Right lung (tissue), 5 donors: Measurements from ENCODE around the gene EIF2B4. TPM values are rescaled to one million over a fixed set of nuclear protein-coding genes. Genes with fewer than 3 reads are reported as not detected.
"Not testable (repeated sequence)": the region's sequence is repeated elsewhere in the genome, so short reads cannot be mapped to it uniquely, and the experiment has no call there.

Source experiments
- DNase-seq, 2 donors: peaks; one replicate each; pipeline ENCODE4 v3.0.0-alpha.2; 2013
- polyA plus RNA-seq, 5 donors: library from polyadenylated mRNA; unstranded; fragments of 120-200 nt; gene quantifications; one replicate each; pipeline versions ENCODE4 v1.2.1 to v1.2.3, GENCODE V29; 2013; ENCODE audit warnings: inconsistent platforms in 1 of 5, low replicate concordance in 1 of 5; ENCODE audit not compliant: insufficient read length in 5 of 5, insufficient read depth in 1 of 5

The EIF2B4 gene
- polyA plus RNA-seq, 5 donors: 50.6 to 61.7 (median 55.9) TPM

GRCh38 chr2:27351802-27352598, 18.1 kb downstream of the EIF2B4 start:
- DNase-seq: no peak

GRCh38 chr2:27350106-27350693, 19.9 kb downstream of the EIF2B4 start:
- no peak for DNase-seq

- DNase-seq: no peak
Measured at GRCh38 chr2:27347641-27348040, 22.5 kb downstream of the EIF2B4 start.

GRCh38 chr2:27336173-27336572, 34.0 kb downstream of the EIF2B4 start:
- no peak for DNase-seq

GRCh38 chr2:27335311-27335710, 34.8 kb downstream of the EIF2B4 start:
- DNase-seq: no peak

- no peak for DNase-seq
Measured at GRCh38 chr2:27324720-27325119, 45.4 kb downstream of the EIF2B4 start.

GRCh38 chr2:27323596-27324285, 46.4 kb downstream of the EIF2B4 start:
- no peak for DNase-seq

- peak; percentile 88 to 91 for DNase-seq
Measured at GRCh38 chr2:27322766-27323595, 47.2 kb downstream of the EIF2B4 start, which contains the start of gene MPV17. Gene MPV17, minus strand, starts transcription at chr2:27323097. Its CDS starts 580 bp downstream, at chr2:27322517.

- no peak for DNase-seq
Measured at GRCh38 chr2:27322301-27322765, 47.8 kb downstream of the EIF2B4 start.

GRCh38 chr2:27320958-27321543, 49.1 kb downstream of the EIF2B4 start:
- DNase-seq: no peak

GRCh38 chr2:27319839-27320238, 50.3 kb downstream of the EIF2B4 start:
- DNase-seq: not testable (repeated sequence)

GRCh38 chr2:27316655-27317412, 53.3 kb downstream of the EIF2B4 start:
- peak in 1 of 2 donors; percentile 18 for DNase-seq

- DNase-seq: no peak
Measured at GRCh38 chr2:27315122-27315521, 55.0 kb downstream of the EIF2B4 start.

- DNase-seq: no peak
Measured at GRCh38 chr2:27314709-27315108, 55.4 kb downstream of the EIF2B4 start.

Other genes starting within 250 kb of the EIF2B4 start
- gene ABHD1, start 246.5 kb downstream of the EIF2B4 start, polyA plus RNA-seq: 1 to 10 TPM in 3 of 5 donors, under 1 TPM in 2; 0.61 to 2.2 (median 1.0) TPM
- gene PREB, start 235.7 kb downstream of the EIF2B4 start, polyA plus RNA-seq: 10 to 100 TPM; 32.5 to 43.8 (median 40.0) TPM
- gene PRR30, start 230.9 kb downstream of the EIF2B4 start, polyA plus RNA-seq: not detected
- gene TCF23, start 221.3 kb downstream of the EIF2B4 start, polyA plus RNA-seq: under 1 TPM; 0.06 to 0.15 (median 0.12) TPM
- 100 to 1,000 TPM; 125 to 154 (median 136) TPM for gene ATRAID, start 158.3 kb downstream of the EIF2B4 start, polyA plus RNA-seq
- gene SLC5A6, start 158.1 kb downstream of the EIF2B4 start, polyA plus RNA-seq: 10 to 100 TPM; 24.7 to 38.8 (median 28.7) TPM
- 10 to 100 TPM; 31.5 to 53.7 (median 35.7) TPM for gene CAD, start 153.0 kb downstream of the EIF2B4 start, polyA plus RNA-seq
- gene SLC30A3, start 107.3 kb downstream of the EIF2B4 start, polyA plus RNA-seq: under 1 TPM; 0.24 to 0.61 (median 0.51) TPM
- under 1 TPM in 4 of 5 donors, not detected in 1; 0.14 to 0.53 (median 0.30) TPM for gene DNAJC5G, start 94.9 kb downstream of the EIF2B4 start, polyA plus RNA-seq
- 1 to 10 TPM in 1 of 5 donors, under 1 TPM in 1, not detected in 3; 0.13 to 4.3 TPM for gene TRIM54, start 87.9 kb downstream of the EIF2B4 start, polyA plus RNA-seq
- gene UCN, start 61.9 kb downstream of the EIF2B4 start, polyA plus RNA-seq: 1 to 10 TPM; 1.1 to 3.4 (median 1.9) TPM
- 100 to 1,000 TPM in 1 of 5 donors, 10 to 100 TPM in 4; 80.7 to 114 (median 92.8) TPM for gene MPV17, start 47.2 kb downstream of the EIF2B4 start, polyA plus RNA-seq
- 10 to 100 TPM; 55.7 to 65.1 (median 61.3) TPM for gene GTF3C2, start 13.6 kb downstream of the EIF2B4 start, polyA plus RNA-seq
- gene SNX17, start 278 bp upstream of the EIF2B4 start, polyA plus RNA-seq: 100 to 1,000 TPM in 2 of 5 donors, 10 to 100 TPM in 3; 83.8 to 120 (median 99.2) TPM
- gene ZNF513, start 10.4 kb upstream of the EIF2B4 start, polyA plus RNA-seq: 10 to 100 TPM; 12.4 to 23.3 (median 14.5) TPM
- 10 to 100 TPM; 69.0 to 87.8 (median 82.8) TPM for gene PPM1G, start 39.3 kb upstream of the EIF2B4 start, polyA plus RNA-seq
- 100 to 1,000 TPM; 125 to 139 (median 135) TPM for gene NRBP1, start 58.3 kb upstream of the EIF2B4 start, polyA plus RNA-seq
- 10 to 100 TPM; 12.0 to 17.1 (median 12.9) TPM for gene KRTCAP3, start 72.0 kb upstream of the EIF2B4 start, polyA plus RNA-seq
- gene IFT172, start 119.4 kb upstream of the EIF2B4 start, polyA plus RNA-seq: 10 to 100 TPM; 41.1 to 52.5 (median 49.4) TPM
- gene FNDC4, start 124.9 kb upstream of the EIF2B4 start, polyA plus RNA-seq: 10 to 100 TPM; 13.4 to 17.1 (median 14.2) TPM
- gene GCKR, start 126.5 kb upstream of the EIF2B4 start, polyA plus RNA-seq: 1 to 10 TPM in 3 of 5 donors, under 1 TPM in 2; 0.55 to 2.3 (median 1.2) TPM
- 10 to 100 TPM; 61.9 to 89.3 (median 87.2) TPM for gene ZNF512, start 212.7 kb upstream of the EIF2B4 start, polyA plus RNA-seq